ENCODE measurements around the gene CCKAR. TPM values are rescaled to one million over a fixed set of nuclear protein-coding genes. Genes with fewer than 3 reads are reported as not detected.

The CCKAR gene
- total RNA-seq, 1 donor from 2014 or later, result not detected

DNA sequence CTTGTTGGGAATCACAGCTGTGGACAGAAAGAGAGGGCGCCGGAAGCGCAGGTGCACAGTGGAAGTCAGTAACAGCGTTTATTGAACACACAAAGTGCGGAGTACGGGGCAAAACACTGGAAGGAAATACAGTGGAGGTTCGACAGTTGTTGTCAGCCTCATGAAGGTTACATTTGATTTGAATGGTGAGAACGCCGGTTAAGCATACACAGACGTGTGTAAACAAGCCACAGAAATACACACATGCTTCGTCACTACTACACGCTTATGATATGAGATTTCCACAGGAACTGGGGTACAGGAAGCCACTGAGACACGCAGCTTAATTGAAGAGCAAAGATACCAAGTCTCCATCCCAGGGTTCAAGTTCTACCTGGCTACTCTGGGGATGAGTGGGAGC is 12.0 kb downstream of the CCKAR start:
- TF ChIP-seq, protein P1, sequence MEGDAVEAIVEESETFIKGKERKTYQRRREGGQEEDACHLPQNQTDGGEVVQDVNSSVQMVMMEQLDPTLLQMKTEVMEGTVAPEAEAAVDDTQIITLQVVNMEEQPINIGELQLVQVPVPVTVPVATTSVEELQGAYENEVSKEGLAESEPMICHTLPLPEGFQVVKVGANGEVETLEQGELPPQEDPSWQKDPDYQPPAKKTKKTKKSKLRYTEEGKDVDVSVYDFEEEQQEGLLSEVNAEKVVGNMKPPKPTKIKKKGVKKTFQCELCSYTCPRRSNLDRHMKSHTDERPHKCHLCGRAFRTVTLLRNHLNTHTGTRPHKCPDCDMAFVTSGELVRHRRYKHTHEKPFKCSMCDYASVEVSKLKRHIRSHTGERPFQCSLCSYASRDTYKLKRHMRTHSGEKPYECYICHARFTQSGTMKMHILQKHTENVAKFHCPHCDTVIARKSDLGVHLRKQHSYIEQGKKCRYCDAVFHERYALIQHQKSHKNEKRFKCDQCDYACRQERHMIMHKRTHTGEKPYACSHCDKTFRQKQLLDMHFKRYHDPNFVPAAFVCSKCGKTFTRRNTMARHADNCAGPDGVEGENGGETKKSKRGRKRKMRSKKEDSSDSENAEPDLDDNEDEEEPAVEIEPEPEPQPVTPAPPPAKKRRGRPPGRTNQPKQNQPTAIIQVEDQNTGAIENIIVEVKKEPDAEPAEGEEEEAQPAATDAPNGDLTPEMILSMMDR (IDR thresholded peaks at IDR 0.05), result no peak
- H3K36me3 ChIP-seq, result no peaks in the 10 kb centered on the region
- H3K27me3 ChIP-seq, result no peaks in the 10 kb centered on the region
- intact Hi-C loops (cut with DNase I), result no loop called here
- H3K4me3 ChIP-seq, result no peak overlapping the region
- no peak for ATAC-seq
- no peak for DNase-seq
- H3K9me3 ChIP-seq, result no peaks in the 10 kb centered on the region
- H3K4me1 ChIP-seq, result no peaks in the 10 kb centered on the region
- no peak overlapping the region for H3K27ac ChIP-seq

- no peak overlapping the region for H3K4me3 ChIP-seq
- no peak overlapping the region for H3K27ac ChIP-seq
- TF ChIP-seq, protein P1 (IDR thresholded peaks at IDR 0.05), result no peak
- H3K4me1 ChIP-seq, result no peaks in the 10 kb centered on the region
- H3K9me3 ChIP-seq, result no peaks in the 10 kb centered on the region
- DNase-seq, result no peak
- no peak for ATAC-seq
- no peaks in the 10 kb centered on the region for H3K27me3 ChIP-seq
- intact Hi-C loops (cut with DNase I), result no loop called here
- no peaks in the 10 kb centered on the region for H3K36me3 ChIP-seq
Observed at GRCh38 chr4:26476545-26476944, 13.7 kb downstream of the CCKAR start.

DNA sequence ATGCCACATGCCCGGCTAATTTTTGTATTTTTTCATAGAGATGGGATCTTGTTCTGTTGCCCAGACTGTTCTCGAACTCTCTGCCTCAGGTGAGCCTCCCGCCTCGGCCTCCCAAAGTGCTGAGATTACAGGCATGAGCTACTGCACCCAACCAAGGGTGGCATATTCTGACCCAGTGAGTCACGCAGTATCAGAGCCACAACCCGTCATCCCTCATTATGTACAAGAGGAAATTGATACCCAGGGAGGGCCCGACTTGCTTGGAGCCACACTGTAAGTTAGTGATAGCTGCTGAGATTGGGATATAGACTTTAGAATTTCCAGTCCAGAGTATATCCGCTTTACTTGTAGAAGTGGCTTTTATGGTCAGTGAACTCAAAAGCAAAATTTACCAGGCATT is 14.6 kb downstream of the CCKAR start:
- ATAC-seq, result no peak
- Histone ChIP-seq H3K4me3 (no peak overlapping the region), H3K27me3 (no peaks in the 10 kb centered on the region), H3K27ac (no peak overlapping the region), H3K9me3 (no peaks in the 10 kb centered on the region), H3K36me3 (no peaks in the 10 kb centered on the region), H3K4me1 (no peaks in the 10 kb centered on the region)
- TF ChIP-seq, protein P1 (IDR thresholded peaks at IDR 0.05), result no peak
- DNase-seq, result no peak
- intact Hi-C loops (cut with DNase I), result no loop called here

- Histone ChIP-seq H3K9me3 (no peaks in the 10 kb centered on the region), H3K4me3 (no peak overlapping the region), H3K27ac (no peak overlapping the region), H3K36me3 (no peaks in the 10 kb centered on the region), H3K4me1 (no peaks in the 10 kb centered on the region), H3K27me3 (no peaks in the 10 kb centered on the region)
- intact Hi-C loops (cut with DNase I), result no loop called here
- ATAC-seq, result no peak
- DNase-seq, result no peak
- TF ChIP-seq, protein P1 (IDR thresholded peaks at IDR 0.05), result no peak
Observed at GRCh38 chr4:26474551-26474950, 15.7 kb downstream of the CCKAR start.

DNA sequence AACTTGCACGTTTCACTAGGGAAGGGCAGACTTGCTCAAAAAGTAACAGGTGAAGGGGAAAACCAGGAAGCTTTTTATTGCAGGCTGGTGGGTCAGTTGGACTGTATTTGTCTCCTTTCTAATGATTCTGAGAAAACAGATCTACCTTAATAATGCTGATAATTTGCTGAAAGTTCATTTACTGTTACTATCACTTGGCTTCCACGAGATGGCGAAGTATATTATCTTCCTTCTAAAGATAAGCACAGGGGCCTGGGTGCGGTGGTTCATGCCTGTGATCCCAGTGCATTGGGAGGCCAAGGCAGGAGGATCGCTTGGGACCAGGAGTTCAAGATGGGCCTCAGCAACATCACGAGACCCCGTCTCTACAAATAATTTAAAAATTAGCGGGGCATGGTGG is 16.4 kb downstream of the CCKAR start:
- no peaks in the 10 kb centered on the region for H3K4me1 ChIP-seq
- H3K4me3 ChIP-seq, result no peak overlapping the region
- ATAC-seq, result no peak
- TF ChIP-seq, protein P1 (IDR thresholded peaks at IDR 0.05), result no peak
- H3K9me3 ChIP-seq, result no peaks in the 10 kb centered on the region
- no peak for DNase-seq
- H3K27me3 ChIP-seq, result no peaks in the 10 kb centered on the region
- no peak overlapping the region for H3K27ac ChIP-seq
- no peaks in the 10 kb centered on the region for H3K36me3 ChIP-seq
- intact Hi-C loops (cut with DNase I), result no loop called here

DNA sequence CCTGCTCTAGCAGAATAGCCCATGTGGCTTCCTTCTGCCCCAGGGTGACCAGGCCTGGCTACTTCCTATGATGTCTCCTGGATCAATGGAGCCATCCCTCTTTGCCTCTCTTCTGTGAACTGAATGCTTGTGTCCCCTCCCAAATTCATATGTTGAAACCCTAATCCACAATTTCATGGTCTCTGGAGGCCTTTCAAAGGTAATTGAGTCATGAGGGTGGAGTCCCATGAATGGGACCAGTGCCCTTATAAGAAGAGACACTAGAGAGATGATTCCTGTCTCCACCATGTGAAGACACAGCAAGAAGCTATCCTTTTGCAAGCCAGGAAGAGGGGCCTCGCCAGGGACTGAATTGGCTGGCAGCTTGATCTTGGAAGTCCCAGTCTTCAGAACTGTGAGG is 18.4 kb downstream of the CCKAR start:
- Histone ChIP-seq H3K9me3 (no peaks in the 10 kb centered on the region), H3K4me3 (no peak overlapping the region), H3K4me1 (no peaks in the 10 kb centered on the region), H3K36me3 (no peaks in the 10 kb centered on the region), H3K27me3 (no peaks in the 10 kb centered on the region), H3K27ac (no peak overlapping the region)
- TF ChIP-seq, protein P1 (IDR thresholded peaks at IDR 0.05), result no peak
- ATAC-seq, result no peak
- intact Hi-C loops (cut with DNase I), result no loop called here
- no peak for DNase-seq

Measured in upper lobe of right lung (tissue), 1 donor.